Hepatocyte (in vitro differentiated cells): ENCODE results near the gene EIF3B.
"Not testable (repeated sequence)": the region's sequence is repeated elsewhere in the genome, so short reads cannot be mapped to it uniquely, and the experiment has no call there.

Experiments
- EZH2 ChIP-seq: fragments of 200-600 bp; sonication (generic); IDR thresholded peaks from 2 replicates; pipeline ENCODE4 v1.6.1; 2016; ENCODE audit warnings: antibody characterized with exemption, mild to moderate bottlenecking, borderline replicate concordance
- EZH2phosphoT487 ChIP-seq: fragments of 200-600 bp; sonication (generic); IDR thresholded peaks from one replicate; pipeline ENCODE4 v1.6.1; 2018; ENCODE audit warnings: antibody characterized with exemption, mild to moderate bottlenecking, low read depth, moderate library complexity; ENCODE audit not compliant: unreplicated experiment, severe bottlenecking
- TF ChIP-seq, protein P1 (sequence below): fragments of 200-600 bp; sonication (generic); IDR thresholded peaks from 2 replicates; pipeline ENCODE4 v1.5.1; 2016; ENCODE audit warnings: antibody characterized with exemption, mild to moderate bottlenecking; ENCODE audit not compliant: poor library complexity

DNA sequence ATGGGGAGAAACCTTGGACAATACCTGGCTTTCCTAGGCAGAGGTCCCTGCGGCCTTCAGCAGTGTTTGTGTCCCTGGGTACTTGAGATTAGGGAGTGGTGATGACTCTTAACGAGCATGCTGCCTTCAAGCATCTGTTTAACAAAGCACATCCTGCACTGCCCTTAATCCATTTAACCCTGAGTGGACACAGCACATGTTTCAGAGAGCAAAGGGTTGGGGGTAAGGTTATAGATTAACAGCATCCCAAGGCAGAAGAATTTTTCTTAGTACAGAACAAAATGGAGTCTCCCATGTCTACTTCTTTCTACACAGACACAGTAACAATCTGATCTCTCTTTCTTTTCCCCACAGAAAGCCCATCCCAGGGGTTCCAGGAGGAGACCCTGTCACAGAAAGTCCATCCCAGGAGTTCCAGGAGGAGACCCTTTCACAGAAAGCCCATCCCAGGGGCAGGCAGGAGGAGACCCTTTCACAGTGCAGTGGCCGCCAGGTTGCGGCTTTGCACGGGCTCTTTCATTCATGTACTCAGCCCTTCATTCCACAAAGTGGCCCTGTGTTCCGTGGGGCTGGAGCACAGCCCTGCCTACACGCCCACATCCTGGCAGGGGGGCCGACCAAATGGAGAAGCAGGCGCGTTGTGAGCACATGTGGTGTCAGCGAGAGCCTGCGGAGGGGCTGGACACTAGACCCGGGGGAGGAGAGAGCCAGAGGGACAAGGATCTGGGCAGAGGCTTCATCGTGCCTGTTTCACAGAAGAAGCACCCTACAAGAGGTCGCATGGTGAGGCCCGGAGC, 35.6 kb downstream of the EIF3B start:
- TF ChIP-seq, protein P1, sequence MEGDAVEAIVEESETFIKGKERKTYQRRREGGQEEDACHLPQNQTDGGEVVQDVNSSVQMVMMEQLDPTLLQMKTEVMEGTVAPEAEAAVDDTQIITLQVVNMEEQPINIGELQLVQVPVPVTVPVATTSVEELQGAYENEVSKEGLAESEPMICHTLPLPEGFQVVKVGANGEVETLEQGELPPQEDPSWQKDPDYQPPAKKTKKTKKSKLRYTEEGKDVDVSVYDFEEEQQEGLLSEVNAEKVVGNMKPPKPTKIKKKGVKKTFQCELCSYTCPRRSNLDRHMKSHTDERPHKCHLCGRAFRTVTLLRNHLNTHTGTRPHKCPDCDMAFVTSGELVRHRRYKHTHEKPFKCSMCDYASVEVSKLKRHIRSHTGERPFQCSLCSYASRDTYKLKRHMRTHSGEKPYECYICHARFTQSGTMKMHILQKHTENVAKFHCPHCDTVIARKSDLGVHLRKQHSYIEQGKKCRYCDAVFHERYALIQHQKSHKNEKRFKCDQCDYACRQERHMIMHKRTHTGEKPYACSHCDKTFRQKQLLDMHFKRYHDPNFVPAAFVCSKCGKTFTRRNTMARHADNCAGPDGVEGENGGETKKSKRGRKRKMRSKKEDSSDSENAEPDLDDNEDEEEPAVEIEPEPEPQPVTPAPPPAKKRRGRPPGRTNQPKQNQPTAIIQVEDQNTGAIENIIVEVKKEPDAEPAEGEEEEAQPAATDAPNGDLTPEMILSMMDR, result not testable (repeated sequence)
- not testable (repeated sequence) for TF ChIP-seq EZH2, EZH2phosphoT487
